Gastrocnemius medialis (tissue), 4 donors: Measurements from ENCODE around the gene PKP1.

Experiments used
- POLR2A ChIP-seq, 2 donors: fragments of 450-650 bp; IDR thresholded peaks; one replicate each; pipeline ENCODE4 v1.6.1; 2017; ENCODE audit warnings: antibody characterized with exemption in 2 of 2, mild to moderate bottlenecking in 2 of 2, moderate library complexity in 2 of 2
- TF ChIP-seq, protein P1 (sequence below), 5 experiments: fragments of 450-650 bp in 3 of 5; fragments of 200-600 bp in 2 of 5; sonication (generic) in 2 of 5; IDR thresholded peaks in 4 of 5; conservative IDR thresholded peaks in 1 of 5; 1 replicate in 4 of 5; 2 replicates in 1 of 5; pipeline ENCODE4 v1.5.1; 2016 to 2019; ENCODE audit warnings: antibody characterized with exemption in 5 of 5, mild to moderate bottlenecking in 3 of 5, moderate library complexity in 3 of 5

DNA sequence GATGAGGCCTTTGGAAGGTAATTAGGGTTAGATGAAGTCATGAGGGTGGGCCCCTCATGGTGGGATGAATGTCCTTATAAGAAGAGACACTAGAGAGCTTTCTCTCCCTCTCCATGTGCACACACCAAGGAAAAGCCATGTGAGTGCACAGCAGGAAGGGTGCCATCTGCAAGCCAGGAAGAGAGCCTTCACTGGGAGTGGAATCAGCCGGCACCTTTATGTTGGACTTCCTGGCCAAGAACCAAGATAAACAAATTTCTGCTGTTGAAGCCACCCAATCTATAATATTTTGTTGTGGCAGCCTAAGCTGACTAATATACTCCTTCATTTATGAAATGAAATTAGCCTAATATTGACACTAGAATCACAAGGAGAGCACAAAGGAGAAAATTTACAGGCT is 38.2 kb upstream of the PKP1 start:
- TF ChIP-seq, protein P1, sequence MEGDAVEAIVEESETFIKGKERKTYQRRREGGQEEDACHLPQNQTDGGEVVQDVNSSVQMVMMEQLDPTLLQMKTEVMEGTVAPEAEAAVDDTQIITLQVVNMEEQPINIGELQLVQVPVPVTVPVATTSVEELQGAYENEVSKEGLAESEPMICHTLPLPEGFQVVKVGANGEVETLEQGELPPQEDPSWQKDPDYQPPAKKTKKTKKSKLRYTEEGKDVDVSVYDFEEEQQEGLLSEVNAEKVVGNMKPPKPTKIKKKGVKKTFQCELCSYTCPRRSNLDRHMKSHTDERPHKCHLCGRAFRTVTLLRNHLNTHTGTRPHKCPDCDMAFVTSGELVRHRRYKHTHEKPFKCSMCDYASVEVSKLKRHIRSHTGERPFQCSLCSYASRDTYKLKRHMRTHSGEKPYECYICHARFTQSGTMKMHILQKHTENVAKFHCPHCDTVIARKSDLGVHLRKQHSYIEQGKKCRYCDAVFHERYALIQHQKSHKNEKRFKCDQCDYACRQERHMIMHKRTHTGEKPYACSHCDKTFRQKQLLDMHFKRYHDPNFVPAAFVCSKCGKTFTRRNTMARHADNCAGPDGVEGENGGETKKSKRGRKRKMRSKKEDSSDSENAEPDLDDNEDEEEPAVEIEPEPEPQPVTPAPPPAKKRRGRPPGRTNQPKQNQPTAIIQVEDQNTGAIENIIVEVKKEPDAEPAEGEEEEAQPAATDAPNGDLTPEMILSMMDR (IDR thresholded peaks at IDR 0.05 in 4 of 5, conservative IDR thresholded peaks at IDR 0.05 in 1 of 5) = no peak
- TF ChIP-seq POLR2A (IDR thresholded peaks at IDR 0.05) = no peak
